Transverse colon (tissue), 4 donors: Measurements from ENCODE around the gene LOXL1. TPM values are rescaled to one million over a fixed set of nuclear protein-coding genes. Genes with fewer than 3 reads are reported as not detected.

ENCODE experiments used
- DNase-seq: peaks from one replicate; pipeline ENCODE4 v3.0.0-alpha.2; 2019
- H3K27ac ChIP-seq, 4 donors: fragments of 200-600 bp; sonication (generic); 2 replicates each; pipeline ENCODE4 v1.5.1; 2016 to 2018; ENCODE audit warnings: inconsistent platforms in 4 of 4
- H3K27me3 ChIP-seq: fragments of 200-600 bp; sonication (generic); 2 replicates; pipeline ENCODE4 v1.5.1; 2017; ENCODE audit warnings: inconsistent platforms
- H3K36me3 ChIP-seq, 4 donors: fragments of 200-600 bp; sonication (generic); 2 replicates each; pipeline ENCODE4 v1.5.1; 2017 to 2019; ENCODE audit warnings: inconsistent platforms in 4 of 4
- H3K4me1 ChIP-seq, 4 donors: fragments of 200-600 bp; sonication (generic); 2 replicates each; pipeline ENCODE4 v1.5.1; 2017 to 2020; ENCODE audit warnings: inconsistent platforms in 4 of 4
- H3K4me3 ChIP-seq, 4 donors: fragments of 200-600 bp; sonication (generic); 1 replicate in 1 of 4; 2 replicates in 3 of 4; pipeline versions ENCODE4 v1.5.1 to v1.6.1; 2017 to 2019; ENCODE audit warnings: inconsistent platforms in 4 of 4
- H3K9me3 ChIP-seq, 2 donors: fragments of 200-600 bp; sonication (generic); 2 replicates each; pipeline ENCODE4 v1.5.1; 2017 to 2019; ENCODE audit warnings: inconsistent platforms in 2 of 2
- EP300 ChIP-seq: sonication (generic); formaldehyde crosslinking; IDR thresholded peaks from one replicate; pipeline ENCODE4 v1.6.1; 2017; ENCODE audit warnings: antibody characterized with exemption, low read depth
- POLR2A ChIP-seq: fragments of 450-650 bp; IDR thresholded peaks from one replicate; pipeline ENCODE4 v1.6.1; 2016; ENCODE audit warnings: antibody characterized with exemption, mild to moderate bottlenecking, moderate library complexity
- POLR2AphosphoS5 ChIP-seq, 3 donors: sonication (generic); formaldehyde crosslinking; IDR thresholded peaks; one replicate each; pipeline ENCODE4 v1.6.1; 2016; ENCODE audit warnings: antibody characterized with exemption in 3 of 3
- WGBS, 2 donors: methylation state at CpG; one replicate each; pipeline ENCODE4 v1.1.5; 2018; ENCODE audit warnings: low coverage in 1 of 2; 5-methylcytosine and 5-hydroxymethylcytosine counted together
- in situ Hi-C, 4 donors: fragments of 200-750 bp; cut with MboI; loops; one replicate each; pipeline versions ENCODE4 v1.15.0 to v1.15.1; 2017; ENCODE audit warnings: low sequenced_read_pairs in 3 of 4, low pct_ligation_motif_present in 1 of 4, low pct_unique_long_range_greater_than_20kb in 1 of 4
- intact Hi-C: fragments of 100-400 bp; cut with DNase I; formaldehyde crosslinking; loops from one replicate; pipeline ENCODE4 v1.15.1; 2023; ENCODE audit warnings: low total_unique reads
- total RNA-seq, 4 donors: library from RNA; depleted of rRNA; stranded (reverse); fragments of >200 nt; gene quantifications; one replicate each; pipeline ENCODE4 v1.1.0, GENCODE V29; 2016
- TF ChIP-seq, protein P1 (sequence below), 5 experiments: fragments of 200-600 bp in 3 of 5; fragments of 450-650 bp in 2 of 5; sonication (generic) in 3 of 5; IDR thresholded peaks; 1 replicate in 2 of 5; 2 replicates in 3 of 5; pipeline ENCODE4 v1.5.1; 2016 to 2017; ENCODE audit warnings: antibody characterized with exemption in 5 of 5, inconsistent platforms in 3 of 5, mild to moderate bottlenecking in 2 of 5, moderate library complexity in 1 of 5

The LOXL1 gene
- total RNA-seq, 4 donors from 2014 or later = 1.8 to 6.8 (median 1.9) TPM; not detected in 1

GRCh38 chr15:73882761-73883419, 43.4 kb upstream of the LOXL1 start:
- H3K27me3 ChIP-seq = peaks cover 4% of the 10 kb centered on the region
- H3K9me3 ChIP-seq = no peaks in the 10 kb centered on the region
- WGBS, 2 donors = 87% methylated on average over 10 of the region's 10 CpGs; no CpG with 5 or more reads in 1 of the 2 donors
- DNase-seq = no peak
- H3K27ac ChIP-seq = no peak overlapping the region
- no peak for TF ChIP-seq POLR2A
- TF ChIP-seq POLR2AphosphoS5 (IDR thresholded peaks at IDR 0.05) = no peak
- no peak for TF ChIP-seq EP300
- TF ChIP-seq, protein P1, sequence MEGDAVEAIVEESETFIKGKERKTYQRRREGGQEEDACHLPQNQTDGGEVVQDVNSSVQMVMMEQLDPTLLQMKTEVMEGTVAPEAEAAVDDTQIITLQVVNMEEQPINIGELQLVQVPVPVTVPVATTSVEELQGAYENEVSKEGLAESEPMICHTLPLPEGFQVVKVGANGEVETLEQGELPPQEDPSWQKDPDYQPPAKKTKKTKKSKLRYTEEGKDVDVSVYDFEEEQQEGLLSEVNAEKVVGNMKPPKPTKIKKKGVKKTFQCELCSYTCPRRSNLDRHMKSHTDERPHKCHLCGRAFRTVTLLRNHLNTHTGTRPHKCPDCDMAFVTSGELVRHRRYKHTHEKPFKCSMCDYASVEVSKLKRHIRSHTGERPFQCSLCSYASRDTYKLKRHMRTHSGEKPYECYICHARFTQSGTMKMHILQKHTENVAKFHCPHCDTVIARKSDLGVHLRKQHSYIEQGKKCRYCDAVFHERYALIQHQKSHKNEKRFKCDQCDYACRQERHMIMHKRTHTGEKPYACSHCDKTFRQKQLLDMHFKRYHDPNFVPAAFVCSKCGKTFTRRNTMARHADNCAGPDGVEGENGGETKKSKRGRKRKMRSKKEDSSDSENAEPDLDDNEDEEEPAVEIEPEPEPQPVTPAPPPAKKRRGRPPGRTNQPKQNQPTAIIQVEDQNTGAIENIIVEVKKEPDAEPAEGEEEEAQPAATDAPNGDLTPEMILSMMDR (IDR thresholded peaks at IDR 0.05) = no peak
- intact Hi-C loops = no loop called here
- no peaks in the 10 kb centered on the region for H3K36me3 ChIP-seq
- no peaks in the 10 kb centered on the region for H3K4me1 ChIP-seq
- no peak overlapping the region for H3K4me3 ChIP-seq
- in situ Hi-C loops = no loop called here

- intact Hi-C loops (no loop called here), in situ Hi-C loops (no loop called here)
- 60 to 75% methylated on average over 1 to 3 of the region's 3 CpGs for WGBS, 2 donors
- Histone ChIP-seq H3K9me3 (no peaks in the 10 kb centered on the region), H3K27me3 (peaks cover 4% of the 10 kb centered on the region), H3K4me3 (no peak overlapping the region), H3K27ac (no peak overlapping the region), H3K4me1 (no peaks in the 10 kb centered on the region), H3K36me3 (no peaks in the 10 kb centered on the region)
- TF ChIP-seq, protein P1 (IDR thresholded peaks at IDR 0.05) = no peak
- TF ChIP-seq EP300 (no peak), POLR2AphosphoS5 (IDR thresholded peaks at IDR 0.05) (no peak), POLR2A (no peak)
- DNase-seq = no peak
Measured at GRCh38 chr15:73884159-73884558, 42.1 kb upstream of the LOXL1 start.

DNA sequence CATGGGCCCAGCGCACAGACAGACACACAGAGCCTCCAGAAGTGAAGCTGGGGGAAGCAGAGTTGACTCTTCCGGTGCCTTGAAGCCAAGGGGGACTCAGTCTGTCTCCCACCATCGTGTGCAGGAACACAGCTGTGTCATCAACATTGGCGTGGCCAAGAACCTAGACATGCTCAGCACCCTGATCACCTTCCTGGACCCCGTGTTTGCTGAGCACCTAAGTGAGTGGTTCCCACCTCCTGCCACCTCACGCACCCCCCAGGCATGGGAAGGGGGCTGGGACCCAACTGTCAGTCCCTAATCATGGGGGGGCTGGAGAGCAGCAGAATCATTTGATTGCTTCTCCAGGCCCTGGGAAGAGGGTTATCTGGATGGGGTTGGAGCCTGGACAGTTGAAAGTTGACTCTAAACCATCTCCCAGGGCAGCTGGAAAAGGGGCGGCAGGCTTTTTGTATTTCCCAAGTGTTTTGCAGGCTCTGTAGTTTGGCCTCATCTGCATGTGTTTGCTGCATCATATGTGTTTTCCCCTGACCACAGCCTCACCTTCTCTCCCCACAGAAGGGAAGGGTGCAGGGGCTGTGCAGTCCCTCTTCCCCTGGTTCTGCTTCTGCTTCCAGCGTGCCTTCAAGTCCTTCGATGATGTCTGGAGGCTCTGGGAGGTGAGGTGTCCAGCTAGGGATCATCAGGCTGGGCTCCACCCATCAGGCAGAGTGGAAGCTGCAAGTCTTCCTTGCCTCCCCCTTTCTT, 40.1 kb upstream of the LOXL1 start:
- peaks cover 4% of the 10 kb centered on the region for H3K27me3 ChIP-seq
- H3K4me3 ChIP-seq = no peak overlapping the region
- DNase-seq = no peak
- no peaks in the 10 kb centered on the region for H3K9me3 ChIP-seq
- intact Hi-C loops (no loop called here), in situ Hi-C loops (no loop called here)
- no peaks in the 10 kb centered on the region for H3K4me1 ChIP-seq
- WGBS, 2 donors = 89% methylated on average over 9 of the region's 9 CpGs; no CpG with 5 or more reads in 1 of the 2 donors
- no peaks in the 10 kb centered on the region for H3K36me3 ChIP-seq
- H3K27ac ChIP-seq = no peak overlapping the region
- TF ChIP-seq POLR2A (no peak), POLR2AphosphoS5 (IDR thresholded peaks at IDR 0.05) (no peak)

DNA sequence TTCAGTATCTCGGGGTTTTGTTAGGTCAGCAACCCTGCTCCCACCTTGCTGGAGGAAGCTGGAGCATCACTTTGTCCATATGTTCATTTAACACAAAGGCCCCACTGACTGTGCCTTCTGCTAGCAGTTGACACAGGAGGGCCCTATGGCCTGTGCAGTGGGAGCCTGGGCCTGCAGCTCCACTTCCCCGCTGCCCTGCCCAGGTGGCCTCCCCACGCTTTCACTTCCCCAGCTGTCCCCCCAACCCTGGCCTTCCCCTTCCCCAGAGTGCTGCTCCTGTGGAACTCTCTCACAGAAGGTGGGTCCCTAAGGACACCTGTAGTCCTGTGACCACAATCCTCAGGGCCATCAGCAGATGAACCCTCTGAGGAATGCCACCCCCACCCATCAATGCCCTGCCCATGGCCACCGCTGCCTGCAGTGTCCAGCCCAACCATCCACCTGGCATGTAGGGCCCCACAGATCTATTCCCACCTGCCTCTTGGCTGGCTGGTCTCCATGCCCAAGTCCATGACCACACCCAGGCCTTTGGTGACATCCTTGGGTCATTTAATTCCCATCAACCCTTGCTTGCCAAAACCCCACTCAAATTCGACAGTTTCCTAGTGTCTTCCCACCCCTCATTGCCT, 39.4 kb upstream of the LOXL1 start:
- no peak for TF ChIP-seq EP300
- TF ChIP-seq POLR2A = no peak
- no peak for TF ChIP-seq POLR2AphosphoS5 (IDR thresholded peaks at IDR 0.05)
- TF ChIP-seq, protein P1 (IDR thresholded peaks at IDR 0.05) = no peak
- H3K27me3 ChIP-seq = peaks cover 4% of the 10 kb centered on the region
- no peaks in the 10 kb centered on the region for H3K36me3 ChIP-seq
- intact Hi-C loops (no loop called here), in situ Hi-C loops (no loop called here)
- 78% methylated on average over 5 of the region's 5 CpGs; no CpG with 5 or more reads in 1 of the 2 donors for WGBS, 2 donors
- no peaks in the 10 kb centered on the region for H3K9me3 ChIP-seq
- DNase-seq = no peak
- no peak overlapping the region for H3K27ac ChIP-seq
- H3K4me3 ChIP-seq = no peak overlapping the region
- H3K4me1 ChIP-seq = no peaks in the 10 kb centered on the region
